GM12872 (cell line): ENCODE results near the gene IFNGR2.

Source experiments
- TF ChIP-seq, protein P1 (sequence below): IDR thresholded peaks from 3 replicates; pipeline ENCODE4 v1.5.1; 2011; ENCODE audit warnings: low read depth, mild to moderate bottlenecking, low read length, moderate library complexity; ENCODE audit not compliant: insufficient read depth

IFNGR2 gene

GRCh38 chr21:33424214-33424613 is 21.0 kb downstream of the IFNGR2 start:
- TF ChIP-seq, protein P1, sequence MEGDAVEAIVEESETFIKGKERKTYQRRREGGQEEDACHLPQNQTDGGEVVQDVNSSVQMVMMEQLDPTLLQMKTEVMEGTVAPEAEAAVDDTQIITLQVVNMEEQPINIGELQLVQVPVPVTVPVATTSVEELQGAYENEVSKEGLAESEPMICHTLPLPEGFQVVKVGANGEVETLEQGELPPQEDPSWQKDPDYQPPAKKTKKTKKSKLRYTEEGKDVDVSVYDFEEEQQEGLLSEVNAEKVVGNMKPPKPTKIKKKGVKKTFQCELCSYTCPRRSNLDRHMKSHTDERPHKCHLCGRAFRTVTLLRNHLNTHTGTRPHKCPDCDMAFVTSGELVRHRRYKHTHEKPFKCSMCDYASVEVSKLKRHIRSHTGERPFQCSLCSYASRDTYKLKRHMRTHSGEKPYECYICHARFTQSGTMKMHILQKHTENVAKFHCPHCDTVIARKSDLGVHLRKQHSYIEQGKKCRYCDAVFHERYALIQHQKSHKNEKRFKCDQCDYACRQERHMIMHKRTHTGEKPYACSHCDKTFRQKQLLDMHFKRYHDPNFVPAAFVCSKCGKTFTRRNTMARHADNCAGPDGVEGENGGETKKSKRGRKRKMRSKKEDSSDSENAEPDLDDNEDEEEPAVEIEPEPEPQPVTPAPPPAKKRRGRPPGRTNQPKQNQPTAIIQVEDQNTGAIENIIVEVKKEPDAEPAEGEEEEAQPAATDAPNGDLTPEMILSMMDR: no peak

- TF ChIP-seq, protein P1: no peak
Observed at GRCh38 chr21:33425825-33426224, 22.6 kb downstream of the IFNGR2 start.

DNA sequence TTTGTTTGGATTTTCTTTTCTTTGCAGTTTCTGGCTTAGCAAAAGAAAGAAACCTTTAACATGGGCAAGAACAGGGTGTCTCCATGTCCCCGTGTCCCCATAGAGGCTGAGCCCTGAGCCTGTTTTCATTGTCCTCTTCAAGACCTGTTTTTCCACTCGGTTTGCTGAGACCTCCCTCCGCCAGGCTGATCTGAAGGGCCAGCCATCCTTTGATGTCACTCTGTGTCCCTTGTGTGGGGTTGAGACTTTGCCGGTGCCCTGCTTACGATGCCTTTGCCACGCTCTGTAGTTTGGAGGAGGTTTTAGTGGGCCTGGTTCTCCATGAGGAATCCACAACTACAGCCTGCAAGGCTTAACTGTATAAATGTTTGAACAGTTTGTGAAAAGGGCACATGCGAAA is 23.8 kb downstream of the IFNGR2 start:
- TF ChIP-seq, protein P1: no peak

- TF ChIP-seq, protein P1: no peak
Observed at GRCh38 chr21:33428669-33429068, 25.5 kb downstream of the IFNGR2 start.

GRCh38 chr21:33430858-33431257 is 27.6 kb downstream of the IFNGR2 start:
- TF ChIP-seq, protein P1: no peak

DNA sequence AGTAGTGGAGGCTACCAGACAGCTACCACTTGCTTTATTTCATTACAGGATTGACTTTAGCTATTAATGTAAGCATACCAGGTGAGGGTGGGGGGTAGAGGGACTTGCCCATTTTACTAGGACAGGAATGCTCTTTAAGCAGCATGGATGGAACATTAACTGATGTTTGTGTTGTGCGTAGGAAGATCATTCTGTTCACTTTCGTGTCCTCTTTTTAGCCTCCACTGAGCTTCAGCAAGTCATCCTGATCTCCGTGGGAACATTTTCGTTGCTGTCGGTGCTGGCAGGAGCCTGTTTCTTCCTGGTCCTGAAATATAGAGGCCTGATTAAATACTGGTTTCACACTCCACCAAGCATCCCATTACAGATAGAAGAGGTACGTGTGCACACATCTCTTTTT is 29.3 kb downstream of the IFNGR2 start:
- TF ChIP-seq, protein P1: no peak

GRCh38 chr21:33433001-33433400 is 29.8 kb downstream of the IFNGR2 start:
- TF ChIP-seq, protein P1: no peak
